ENCODE results near the gene P4HTM. TPM values are rescaled to one million over a fixed set of nuclear protein-coding genes. Genes with fewer than 3 reads are reported as not detected.

Gene P4HTM
- total RNA-seq, 2 experiments from 2014 or later, result 35.2 to 39.6 TPM

DNA sequence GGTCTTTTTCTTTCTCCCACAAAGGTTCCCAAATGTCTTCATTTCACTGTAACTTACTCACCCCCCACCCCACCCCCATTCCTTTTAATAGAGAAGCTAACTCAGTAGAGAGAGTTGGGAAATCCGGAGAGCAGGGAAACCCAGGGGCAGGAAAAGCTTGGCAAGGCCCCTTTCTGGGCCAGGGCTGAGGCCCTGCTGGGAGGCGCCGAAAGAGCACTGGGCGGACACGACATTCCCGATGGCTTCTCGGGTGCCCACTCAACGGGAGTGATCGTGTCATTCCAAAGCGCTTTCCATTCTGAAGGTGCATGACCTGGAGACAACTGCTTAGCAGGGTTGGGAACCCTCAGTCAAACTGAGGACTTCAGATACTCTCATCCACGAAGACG, 29.9 kb downstream of the P4HTM start:
- DNase-seq, result no peak
- Mint-ChIP-seq H3K27ac (peak overlapping the region; percentile 98), H3K36me3 (ENCODE audit: low read depth) (peaks cover 54% of the 10 kb centered on the region), H3K27me3 (ENCODE audit: low read depth) (no peaks in the 10 kb centered on the region), H3K4me1 (ENCODE audit: low read depth) (peaks cover 53% of the 10 kb centered on the region), H3K4me3 (peak overlapping the region; percentile 97), H3K9me3 (ENCODE audit: insufficient read depth) (no peaks in the 10 kb centered on the region)
- ChIA-PET POLR2A (interaction anchor here (1.2 to 8.2 kb wide), 8 partner anchors 8 to 553 kb away, joined by 3 to 160 read pairs (median 32); partner anchors contain the start of genes IMPDH2, P4HTM, QRICH1 and WDR6), CTCF (interaction anchor here (1.2 to 19.2 kb wide), 5 partner anchors 8 to 73 kb away, joined by 5 to 319 read pairs (median 24); partner anchors contain the start of genes P4HTM, QRICH1 and WDR6)
- no peak for ATAC-seq

DNA sequence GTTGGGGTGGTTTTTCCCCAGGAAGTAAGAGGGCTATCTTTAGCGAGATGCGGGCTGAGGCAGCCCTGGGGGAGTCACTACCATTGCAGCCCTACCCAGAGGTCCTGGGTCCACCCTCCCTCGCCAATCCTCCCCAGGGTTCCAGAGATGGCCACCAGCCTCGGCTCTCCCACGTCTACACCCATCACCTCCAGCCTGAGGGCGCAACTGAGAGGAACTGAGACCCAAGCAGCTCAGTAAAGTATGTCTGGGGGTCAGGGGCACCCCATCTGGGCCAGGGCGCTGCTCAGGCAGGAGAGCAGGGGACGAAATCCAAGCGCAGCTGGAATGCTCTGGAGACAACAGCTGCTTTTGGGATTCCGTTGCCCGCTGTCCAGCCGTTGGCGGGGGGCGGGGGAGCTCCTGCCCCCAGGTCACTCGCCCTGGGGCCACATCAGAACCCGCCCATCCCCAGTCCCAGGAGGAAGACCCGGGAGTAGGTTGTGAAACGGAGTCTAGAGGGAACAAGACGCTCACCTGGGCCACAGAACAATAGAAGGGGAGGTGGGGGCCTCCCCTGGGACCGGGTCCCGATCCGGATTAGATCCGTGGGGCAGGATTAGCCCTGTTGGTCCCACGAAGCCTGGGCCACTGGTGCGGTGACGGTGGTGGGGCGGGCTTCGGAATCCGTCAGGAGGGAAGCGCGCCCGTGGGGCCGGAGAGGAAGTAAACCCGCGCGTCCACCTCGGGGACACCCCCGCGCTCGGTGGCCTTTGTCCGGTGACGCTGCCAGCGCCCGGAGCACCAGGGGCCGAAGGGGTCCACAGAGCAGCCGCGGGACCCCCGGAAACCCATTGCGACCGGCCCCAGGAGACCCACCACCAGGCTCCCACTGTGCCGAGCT, 30.5 kb downstream of the P4HTM start:
- H3K27ac Mint-ChIP-seq, result peak overlapping the region; percentile 98
- ATAC-seq (peak; percentile 5), DNase-seq (peak; percentile 52)
- peak overlapping the region; percentile 97 for H3K4me3 Mint-ChIP-seq
- no peaks in the 10 kb centered on the region for H3K27me3 Mint-ChIP-seq (ENCODE audit: low read depth)
- peaks cover 58% of the 10 kb centered on the region for H3K4me1 Mint-ChIP-seq (ENCODE audit: low read depth)
- CTCF ChIA-PET, result interaction anchor here (1.2 to 19.2 kb wide), 7 partner anchors 8 to 123 kb away, joined by 5 to 319 read pairs (median 22); partner anchors contain the start of genes P4HTM, QRICH1, SLC25A20 and WDR6
- POLR2A ChIA-PET, result interaction anchor here (0.5 to 8.2 kb wide), 20 partner anchors 8 to 554 kb away, joined by 3 to 160 read pairs (median 5); partner anchors contain the start of genes ARIH2, IMPDH2, IP6K2 and P4HTM
- H3K9me3 Mint-ChIP-seq (ENCODE audit: insufficient read depth), result no peaks in the 10 kb centered on the region
- H3K36me3 Mint-ChIP-seq (ENCODE audit: low read depth), result peaks cover 54% of the 10 kb centered on the region

DNA sequence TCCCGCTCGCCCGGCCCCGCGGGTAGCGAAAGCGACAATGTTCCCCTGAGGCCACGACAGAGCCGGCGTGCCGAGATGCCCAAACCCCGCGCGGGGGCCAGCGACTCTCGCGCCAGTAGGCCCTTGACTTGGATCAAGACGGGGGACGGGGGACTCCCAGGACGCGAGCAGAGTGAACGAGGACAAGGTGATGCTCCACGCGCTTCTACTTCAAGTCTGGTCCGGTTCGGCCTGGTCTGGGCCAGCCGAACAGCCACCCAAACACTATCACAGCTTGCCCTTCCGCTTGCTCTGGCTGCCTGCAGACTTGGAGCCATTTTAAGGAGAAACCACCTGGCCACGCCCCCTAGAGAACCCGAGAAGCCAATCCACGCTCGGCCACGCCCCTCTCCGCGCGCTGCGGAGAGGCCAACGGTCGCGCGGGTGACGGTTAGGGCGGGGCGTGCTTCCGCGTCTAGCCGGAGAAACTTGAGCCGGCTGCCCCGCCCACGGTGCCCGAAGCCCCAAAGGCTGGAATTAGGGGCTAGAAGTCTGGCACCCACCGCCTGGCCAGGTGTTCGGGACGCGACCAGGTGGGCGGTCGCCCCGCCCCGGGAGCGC, 31.3 kb downstream of the P4HTM start:
- peaks cover 60% of the 10 kb centered on the region for H3K4me1 Mint-ChIP-seq (ENCODE audit: low read depth)
- no peaks in the 10 kb centered on the region for H3K27me3 Mint-ChIP-seq (ENCODE audit: low read depth)
- CTCF ChIA-PET, result interaction anchor here (1.0 to 19.2 kb wide), 10 partner anchors 9 to 136 kb away, joined by 3 to 319 read pairs (median 10); partner anchors contain the start of genes P4HTM, QRICH1, SLC25A20 and WDR6
- H3K36me3 Mint-ChIP-seq (ENCODE audit: low read depth), result peaks cover 56% of the 10 kb centered on the region
- H3K27ac Mint-ChIP-seq, result peak overlapping the region; percentile 98
- H3K4me3 Mint-ChIP-seq, result peak overlapping the region; percentile 97
- DNase-seq, result peak; percentile 99
- no peaks in the 10 kb centered on the region for H3K9me3 Mint-ChIP-seq (ENCODE audit: insufficient read depth)
- POLR2A ChIA-PET, result interaction anchor here (0.5 to 8.2 kb wide), 29 partner anchors 8 to 555 kb away, joined by 3 to 160 read pairs (median 4); partner anchors contain the start of genes ARIH2, DAG1, IMPDH2 and IP6K2
- peak; percentile 65 for ATAC-seq

DNA sequence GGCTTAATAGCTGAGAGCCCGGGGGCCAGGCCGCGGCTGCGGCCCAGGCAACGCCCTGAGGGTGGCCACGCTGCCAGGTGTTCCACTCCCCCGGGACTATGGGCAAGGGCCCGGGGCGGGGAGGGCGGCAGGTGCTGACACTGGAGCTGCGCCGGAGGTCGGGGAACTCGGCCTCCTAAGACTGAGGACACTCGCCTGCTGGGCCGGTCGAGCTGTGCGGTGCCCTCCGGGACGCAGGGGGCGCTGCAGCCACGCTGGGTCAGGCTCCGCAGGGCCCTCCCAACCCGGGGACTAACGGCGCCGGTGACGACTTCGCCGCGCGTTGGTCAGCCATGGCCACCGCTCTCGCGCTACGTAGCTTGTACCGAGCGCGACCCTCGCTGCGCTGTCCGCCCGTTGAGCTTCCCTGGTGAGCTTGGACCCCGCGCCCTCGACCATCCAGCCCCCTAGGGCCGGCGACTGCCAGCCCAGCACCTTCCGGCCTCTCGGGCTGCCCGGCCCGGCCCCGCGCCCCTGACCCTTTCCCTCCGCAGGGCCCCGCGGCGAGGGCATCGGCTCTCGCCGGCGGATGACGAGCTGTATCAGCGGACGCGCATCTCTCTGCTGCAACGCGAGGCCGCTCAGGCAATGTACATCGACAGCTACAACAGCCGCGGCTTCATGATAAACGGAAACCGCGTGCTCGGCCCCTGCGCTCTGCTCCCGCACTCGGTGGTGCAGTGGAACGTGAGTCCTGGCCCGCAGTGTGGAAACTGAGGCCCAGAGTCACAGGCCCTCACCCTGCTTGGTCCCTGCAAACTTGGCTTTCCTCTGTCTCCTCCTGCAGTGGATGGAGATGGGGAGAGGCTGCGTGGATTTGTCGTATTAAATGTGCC, 32.0 kb downstream of the P4HTM start, which contains the start of gene NDUFAF3:
TSS of gene NDUFAF3 (plus strand) at position 309 of the 875 bp plus-strand sequence. CDS start at position 333, 24 bp downstream.
- ATAC-seq, result peak; percentile 74
- H3K27ac Mint-ChIP-seq, result peak within 1 kb of the TSS; percentile 99
- H3K27me3 Mint-ChIP-seq (ENCODE audit: low read depth), result no peaks in the 10 kb centered on the region
- ChIA-PET CTCF (interaction anchor here (0.6 to 19.2 kb wide), 13 partner anchors 10 to 586 kb away, joined by 3 to 319 read pairs (median 5); partner anchors contain the start of genes NICN1, P4HTM, QRICH1 and SLC25A20), POLR2A (interaction anchor here (0.5 to 8.2 kb wide), 24 partner anchors 10 to 448 kb away, joined by 3 to 160 read pairs (median 4); partner anchors contain the start of genes ARIH2, DAG1, IP6K2 and P4HTM)
- peak; percentile 94 for DNase-seq
- peak within 1 kb of the TSS; percentile 97 for H3K4me3 Mint-ChIP-seq
- no peaks in the 10 kb centered on the region for H3K9me3 Mint-ChIP-seq (ENCODE audit: insufficient read depth)
- peaks cover 57% of the 10 kb centered on the region for H3K36me3 Mint-ChIP-seq (ENCODE audit: low read depth)
- peaks cover 61% of the 10 kb centered on the region for H3K4me1 Mint-ChIP-seq (ENCODE audit: low read depth)

DNA sequence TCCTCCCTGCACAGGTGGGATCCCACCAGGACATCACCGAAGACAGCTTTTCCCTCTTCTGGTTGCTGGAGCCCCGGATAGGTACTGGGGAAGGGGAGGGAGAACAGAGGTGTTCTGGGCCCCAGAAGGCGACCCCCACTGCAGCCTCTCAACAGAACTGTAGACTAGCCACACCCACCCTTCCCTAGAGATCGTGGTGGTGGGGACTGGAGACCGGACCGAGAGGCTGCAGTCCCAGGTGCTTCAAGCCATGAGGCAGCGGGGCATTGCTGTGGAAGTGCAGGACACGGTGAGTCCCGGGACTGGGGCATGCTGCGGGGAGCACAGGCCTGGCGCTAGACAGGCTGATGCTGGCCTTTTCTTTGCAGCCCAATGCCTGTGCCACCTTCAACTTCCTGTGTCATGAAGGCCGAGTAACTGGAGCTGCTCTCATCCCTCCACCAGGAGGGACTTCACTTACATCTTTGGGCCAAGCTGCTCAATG, 32.7 kb downstream of the P4HTM start:
- DNase-seq (peak; percentile 27), ATAC-seq (no peak)
- H3K4me1 Mint-ChIP-seq (ENCODE audit: low read depth), result peaks cover 60% of the 10 kb centered on the region
- ChIA-PET POLR2A (interaction anchor here (0.5 to 8.2 kb wide), 14 partner anchors 10 to 394 kb away, joined by 3 to 160 read pairs (median 5); partner anchors contain the start of genes IP6K2, P4HTM, QRICH1 and SLC25A20), CTCF (interaction anchor here (0.9 to 19.2 kb wide), 9 partner anchors 9 to 587 kb away, joined by 3 to 319 read pairs (median 11); partner anchors contain the start of genes NICN1, P4HTM, QRICH1 and SLC25A20)
- H3K27me3 Mint-ChIP-seq (ENCODE audit: low read depth), result no peaks in the 10 kb centered on the region
- no peaks in the 10 kb centered on the region for H3K9me3 Mint-ChIP-seq (ENCODE audit: insufficient read depth)
- peaks cover 61% of the 10 kb centered on the region for H3K36me3 Mint-ChIP-seq (ENCODE audit: low read depth)
- H3K27ac Mint-ChIP-seq, result peak overlapping the region; percentile 99
- peak overlapping the region; percentile 97 for H3K4me3 Mint-ChIP-seq

DNA sequence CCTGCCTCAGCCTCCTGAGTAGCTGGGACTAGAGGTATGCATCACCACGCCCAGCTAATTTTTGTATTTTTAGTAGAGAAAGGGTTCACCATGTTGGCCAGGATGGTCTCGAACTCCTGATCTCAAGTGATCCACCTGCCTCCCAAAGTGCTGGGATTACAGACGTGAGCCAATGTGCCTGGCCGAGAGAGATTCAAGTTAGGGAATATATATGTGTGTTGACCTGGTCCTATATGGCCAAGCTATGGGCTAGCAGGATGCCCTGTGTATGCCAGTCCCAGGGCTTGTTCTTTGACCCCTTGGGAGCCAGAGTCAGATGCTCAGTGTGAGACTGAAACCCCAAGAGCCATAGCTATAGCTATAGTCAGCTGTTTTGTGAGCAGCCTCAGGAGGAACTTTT, 33.7 kb downstream of the P4HTM start:
- Mint-ChIP-seq H3K4me3 (peak overlapping the region; percentile 49), H3K36me3 (ENCODE audit: low read depth) (peaks cover 68% of the 10 kb centered on the region), H3K27me3 (ENCODE audit: low read depth) (no peaks in the 10 kb centered on the region), H3K4me1 (ENCODE audit: low read depth) (peaks cover 67% of the 10 kb centered on the region), H3K27ac (peak overlapping the region; percentile 72), H3K9me3 (ENCODE audit: insufficient read depth) (no peaks in the 10 kb centered on the region)
- ATAC-seq (no peak), DNase-seq (no peak)
- ChIA-PET POLR2A (interaction anchor here (0.7 to 8.2 kb wide), 5 partner anchors 8 to 69 kb away, joined by 3 to 160 read pairs (median 4); partner anchors contain the start of genes QRICH1 and WDR6), CTCF (interaction anchor here (1.2 to 19.2 kb wide), 2 partner anchors 33 to 70 kb away, joined by 5 to 319 read pairs; partner anchors contain the start of genes P4HTM and QRICH1)

DNA sequence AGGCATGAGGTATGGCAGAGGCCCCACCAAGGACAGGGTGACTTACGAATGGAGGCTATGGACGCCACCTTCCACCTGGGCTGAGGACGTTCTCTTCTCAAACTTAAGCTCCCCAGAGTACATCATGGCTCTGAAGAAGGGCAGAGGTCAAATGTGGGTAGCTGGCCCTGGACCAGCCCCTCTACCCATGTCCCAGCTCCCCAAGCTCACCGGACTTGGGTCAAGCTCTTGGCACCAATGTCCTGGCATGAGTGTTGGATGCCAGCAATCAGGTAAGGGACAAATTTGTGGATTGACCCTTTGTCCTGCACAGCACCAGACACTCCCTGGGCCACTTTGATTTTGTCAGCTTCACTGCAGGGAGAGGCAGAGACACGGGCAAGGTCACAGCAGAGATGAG, 34.4 kb downstream of the P4HTM start:
- Mint-ChIP-seq H3K9me3 (ENCODE audit: insufficient read depth) (no peaks in the 10 kb centered on the region), H3K27ac (peak overlapping the region; percentile 43), H3K36me3 (ENCODE audit: low read depth) (peaks cover 71% of the 10 kb centered on the region), H3K4me3 (no peak overlapping the region), H3K4me1 (ENCODE audit: low read depth) (peaks cover 70% of the 10 kb centered on the region), H3K27me3 (ENCODE audit: low read depth) (no peaks in the 10 kb centered on the region)
- ATAC-seq (no peak), DNase-seq (no peak)
- POLR2A ChIA-PET, result interaction anchor here (0.7 to 7.8 kb wide), 3 partner anchors 9 to 69 kb away, joined by 3 to 62 read pairs (median 4); partner anchors contain the start of genes QRICH1 and WDR6
- CTCF ChIA-PET, result interaction anchor here (1.2 to 19.2 kb wide), 2 partner anchors 34 to 69 kb away, joined by 5 to 319 read pairs; partner anchors contain the start of genes P4HTM and QRICH1

DNA sequence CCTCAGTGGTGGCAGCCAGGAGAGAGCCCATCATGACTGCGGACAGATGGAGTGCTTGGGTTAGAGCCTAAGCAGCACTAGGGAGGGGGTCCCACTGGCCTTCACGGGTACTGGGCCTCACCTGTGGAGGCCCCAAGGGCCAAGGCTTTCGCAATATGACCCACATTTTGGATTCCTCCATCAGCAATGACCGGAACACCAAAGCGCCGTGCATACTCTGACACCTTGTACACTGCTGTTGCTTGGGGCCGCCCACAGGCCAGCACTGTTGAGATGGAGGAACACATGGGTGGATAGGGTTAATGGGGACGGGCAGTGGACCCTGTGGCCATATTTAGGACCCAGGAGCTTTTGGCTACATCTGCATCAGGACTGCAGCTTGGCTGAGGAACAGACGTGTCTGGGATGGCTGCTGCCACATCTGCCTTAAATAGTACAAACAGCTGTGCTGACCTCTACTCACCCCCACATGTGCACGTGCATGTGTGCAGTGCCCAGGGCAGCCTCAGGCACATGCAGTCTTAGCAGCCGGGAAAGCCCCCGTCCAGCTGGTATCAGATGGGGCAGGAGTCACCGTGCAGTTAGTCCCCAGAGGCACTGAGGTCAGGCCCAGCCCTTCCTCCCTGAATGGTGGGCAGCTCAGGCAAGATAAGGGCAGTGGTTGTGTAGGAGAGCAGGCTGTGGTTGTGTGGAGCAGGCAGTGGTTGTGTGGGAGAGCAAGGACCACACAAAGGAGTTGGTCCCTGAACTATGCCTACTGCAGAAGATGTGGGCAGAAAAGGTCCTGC, 35.2 kb downstream of the P4HTM start:
- Mint-ChIP-seq H3K27ac (no peak overlapping the region), H3K9me3 (ENCODE audit: insufficient read depth) (no peaks in the 10 kb centered on the region), H3K27me3 (ENCODE audit: low read depth) (no peaks in the 10 kb centered on the region), H3K4me3 (no peak overlapping the region), H3K4me1 (ENCODE audit: low read depth) (peaks cover 68% of the 10 kb centered on the region), H3K36me3 (ENCODE audit: low read depth) (peaks cover 76% of the 10 kb centered on the region)
- no peak for ATAC-seq
- ChIA-PET CTCF (interaction anchor here (1.2 kb wide), 1 partner anchor 69 kb away, joined by 5 read pairs; the partner anchor contains the start of gene QRICH1), POLR2A (interaction anchor here (1.4 to 1.5 kb wide), 2 partner anchors 8 to 18 kb away, joined by 3 to 4 read pairs; partner anchors contain the start of gene WDR6)
- no peak for DNase-seq

DNA sequence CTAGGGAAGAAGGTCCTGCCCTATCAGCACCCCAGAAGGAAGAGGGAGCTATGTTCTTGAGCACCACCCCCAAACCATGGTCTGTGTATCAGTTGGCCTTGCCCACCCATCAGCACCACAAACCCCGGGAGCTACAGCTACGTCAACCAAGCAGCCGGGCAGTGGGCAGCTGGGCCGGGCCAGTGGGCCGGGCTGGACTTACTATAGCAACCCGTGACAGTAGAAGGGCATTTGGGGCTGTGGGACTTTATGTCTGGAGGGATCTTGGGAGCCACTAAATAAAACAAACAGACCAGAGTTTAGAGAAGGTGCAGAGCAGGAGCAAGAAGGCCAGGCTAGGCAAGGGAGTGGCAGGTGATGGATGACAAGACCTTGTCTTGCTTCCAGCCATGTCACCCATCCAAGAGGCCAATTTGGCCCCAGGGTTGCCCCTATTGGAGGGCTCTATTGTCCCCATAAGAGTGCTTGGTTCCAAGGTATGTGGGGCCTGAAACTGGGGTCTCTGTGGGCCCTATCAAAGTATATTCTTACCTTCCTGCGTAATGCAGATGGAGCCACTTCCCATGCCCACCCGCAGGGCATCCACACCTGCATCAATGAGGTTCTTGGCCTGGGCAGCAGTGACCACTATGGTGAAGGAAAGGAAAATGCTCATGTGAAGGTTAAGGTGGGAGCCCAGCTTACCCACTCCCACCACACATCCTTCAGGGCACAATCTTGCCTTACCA, 35.9 kb downstream of the P4HTM start:
- peaks cover 78% of the 10 kb centered on the region for H3K36me3 Mint-ChIP-seq (ENCODE audit: low read depth)
- peak overlapping the region; percentile 50 for H3K27ac Mint-ChIP-seq
- H3K4me3 Mint-ChIP-seq, result no peak overlapping the region
- H3K27me3 Mint-ChIP-seq (ENCODE audit: low read depth), result no peaks in the 10 kb centered on the region
- DNase-seq (no peak), ATAC-seq (no peak)
- ChIA-PET POLR2A (interaction anchor here (0.7 to 1.5 kb wide), 4 partner anchors 8 to 139 kb away, joined by 3 to 5 read pairs (median 4); partner anchors contain the start of genes QRICH1 and WDR6), CTCF (interaction anchor here (1.0 kb wide), 1 partner anchor 39 kb away, joined by 3 read pairs; no protein-coding TSS in a partner anchor)
- peaks cover 67% of the 10 kb centered on the region for H3K4me1 Mint-ChIP-seq (ENCODE audit: low read depth)
- H3K9me3 Mint-ChIP-seq (ENCODE audit: insufficient read depth), result no peaks in the 10 kb centered on the region
